Urinary bladder (tissue), 4 donors: ENCODE measurements around the gene KRT38. TPM values are rescaled to one million over a fixed set of nuclear protein-coding genes. Genes with fewer than 3 reads are reported as not detected.
A peak's percentile ranks its signal among the peaks of the same experiment; 100 is the strongest.

Source experiments
- DNase-seq: peaks from one replicate; pipeline ENCODE4 v3.0.0-alpha.2; 2015; ENCODE audit errors: extremely low spot score
- H3K27ac ChIP-seq: one replicate; pipeline ENCODE4 v1.5.1; 2013; ENCODE audit warnings: low read depth, mild to moderate bottlenecking, moderate library complexity
- H3K36me3 ChIP-seq: one replicate; pipeline ENCODE4 v1.6.1; 2013; ENCODE audit warnings: mild to moderate bottlenecking, moderate library complexity; ENCODE audit not compliant: insufficient read depth
- H3K4me1 ChIP-seq: one replicate; pipeline ENCODE4 v1.6.1; 2013; ENCODE audit warnings: mild to moderate bottlenecking, moderate library complexity; ENCODE audit not compliant: insufficient read depth
- H3K4me3 ChIP-seq: one replicate; pipeline ENCODE4 v1.5.1; 2013; ENCODE audit warnings: low read depth, low read length
- whole genome bisulfite sequencing: extraction: QIAGEN DNeasy Blood & Tissue Kit; methylation state at CpG from one replicate; pipeline ENCODE4 v1.1.7; 2013; 5-methylcytosine and 5-hydroxymethylcytosine counted together
- polyA plus RNA-seq: library from polyadenylated mRNA; stranded (reverse); fragments of 200-250 nt; gene quantifications from one replicate; pipeline ENCODE4 v1.2.3, GENCODE V29; 2013
- small RNA-seq: library from RNA; depleted of rRNA; stranded (forward); fragments of <200 nt; gene quantifications from one replicate; pipeline ENCODE3, GENCODE V24; 2014
- total RNA-seq: library from RNA; depleted of rRNA; stranded (reverse); fragments of >200 nt; gene quantifications from one replicate; pipeline ENCODE4 v1.2.3, GENCODE V29; 2014
- donor health status: healthy with polysubstance abuse.
- donor health status: healthy.

Gene KRT38
- total and polyA plus RNA-seq, 2 donors, result not detected

GRCh38 chr17:41393826-41394225 lies 47.0 kb downstream of the KRT38 start:
- no peak overlapping the region for H3K27ac ChIP-seq
- WGBS, result 88% methylated on average over 10 of the region's 10 CpGs

DNA sequence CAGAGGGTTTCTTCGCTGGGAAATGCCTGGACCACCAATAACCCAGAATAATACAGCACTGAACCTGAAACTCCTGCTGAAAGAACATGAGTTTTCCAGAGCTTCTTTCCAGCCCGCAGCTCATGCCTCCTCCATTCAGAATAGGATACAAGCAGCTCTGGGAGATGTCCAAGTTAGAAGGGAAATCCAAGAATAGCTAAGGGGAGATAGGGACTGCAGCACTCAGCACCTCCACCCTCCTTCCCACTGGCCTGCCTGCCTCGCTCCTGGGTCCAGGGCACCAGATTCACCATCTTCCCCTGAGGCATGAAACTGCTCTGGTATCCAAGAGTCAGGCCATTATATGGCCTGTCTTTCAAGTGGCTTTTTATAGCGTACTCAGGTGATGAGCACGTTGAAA lies 47.5 kb downstream of the KRT38 start:
- no peak for DNase-seq
- no peak overlapping the region for H3K4me3 ChIP-seq
- H3K36me3 ChIP-seq, result no peaks in the 10 kb centered on the region
- no peaks in the 10 kb centered on the region for H3K4me1 ChIP-seq
- no peak overlapping the region for H3K27ac ChIP-seq
- WGBS, result 48% methylated on average over 5 of the region's 5 CpGs

More at GRCh38 chr17:41393826-41394225, 47.0 kb downstream of the KRT38 start:
- DNase-seq, result no peak
- no peaks in the 10 kb centered on the region for H3K4me1 ChIP-seq
- H3K36me3 ChIP-seq, result no peaks in the 10 kb centered on the region
- H3K4me3 ChIP-seq, result no peak overlapping the region

DNA sequence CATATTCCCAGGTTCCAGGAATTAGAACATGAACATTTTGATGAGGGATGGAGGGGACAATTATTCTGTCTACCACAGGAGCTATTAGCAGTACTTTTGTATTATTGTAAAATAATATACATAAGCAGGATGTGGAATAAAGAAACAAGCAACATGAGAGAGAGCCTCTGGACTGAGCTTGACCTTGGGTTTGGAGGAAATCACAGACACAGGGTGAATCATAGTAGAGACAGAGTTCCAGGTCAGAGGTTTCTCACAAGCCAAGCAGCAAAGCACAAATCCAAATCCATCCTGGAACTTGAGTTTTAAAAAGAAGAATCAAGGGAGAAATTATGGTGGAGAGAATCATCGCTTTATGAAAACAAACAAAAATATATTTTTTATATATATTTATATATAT lies 48.5 kb downstream of the KRT38 start:
- no peaks in the 10 kb centered on the region for H3K4me1 ChIP-seq
- 95% methylated on average over 1 of the region's 1 CpG for WGBS
- H3K4me3 ChIP-seq, result no peak overlapping the region

GRCh38 chr17:41391535-41391934 lies 49.2 kb downstream of the KRT38 start:
- DNase-seq, result no peak
- no peaks in the 10 kb centered on the region for H3K4me1 ChIP-seq
- WGBS, result 54% methylated on average over 2 of the region's 2 CpGs
- H3K36me3 ChIP-seq, result no peaks in the 10 kb centered on the region
- H3K27ac ChIP-seq, result no peak overlapping the region
- H3K4me3 ChIP-seq, result no peak overlapping the region

More for the DNA sequence above, 48.5 kb downstream of the KRT38 start:
- no peaks in the 10 kb centered on the region for H3K36me3 ChIP-seq
- H3K27ac ChIP-seq, result no peak overlapping the region
- no peak for DNase-seq

DNA sequence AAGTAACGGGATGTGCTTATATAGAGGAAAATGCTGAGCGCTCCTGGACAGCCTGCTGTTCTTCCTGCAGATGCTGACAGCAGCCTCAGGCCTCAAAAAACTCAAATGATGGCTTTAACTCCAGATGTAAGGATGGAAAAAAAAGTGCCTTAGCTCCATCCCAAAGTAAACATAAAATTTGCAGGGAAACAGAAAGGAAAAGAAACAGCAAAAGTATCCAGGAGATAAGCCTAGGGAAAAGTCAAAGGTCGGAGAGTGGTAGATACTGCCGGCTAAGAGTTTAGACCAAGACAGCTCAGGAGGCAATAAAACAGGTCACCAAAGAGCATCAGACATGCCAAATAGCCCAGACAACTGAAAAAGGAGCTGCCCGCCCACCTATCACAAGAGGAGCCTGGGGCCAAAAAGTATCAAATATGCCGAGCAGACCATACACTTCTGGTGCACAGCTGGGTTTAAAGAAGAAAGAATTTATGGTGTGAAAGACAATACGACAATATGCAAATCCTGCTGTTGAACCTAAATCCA lies 50.3 kb downstream of the KRT38 start:
- H3K27ac ChIP-seq, result no peak overlapping the region
- no peaks in the 10 kb centered on the region for H3K36me3 ChIP-seq
- no peaks in the 10 kb centered on the region for H3K4me1 ChIP-seq
- 39% methylated on average over 7 of the region's 7 CpGs for WGBS
- DNase-seq, result no peak
- H3K4me3 ChIP-seq, result no peak overlapping the region

GRCh38 chr17:41387670-41388069 lies 53.1 kb downstream of the KRT38 start:
- Histone ChIP-seq H3K4me1 (no peaks in the 10 kb centered on the region), H3K4me3 (no peak overlapping the region), H3K27ac (no peak overlapping the region), H3K36me3 (no peaks in the 10 kb centered on the region)
- no peak for DNase-seq
- WGBS, result 61% methylated on average over 4 of the region's 4 CpGs

GRCh38 chr17:41386227-41386626 lies 54.6 kb downstream of the KRT38 start:
- H3K36me3 ChIP-seq, result no peaks in the 10 kb centered on the region
- no peaks in the 10 kb centered on the region for H3K4me1 ChIP-seq
- 96% methylated on average over 1 of the region's 1 CpG for WGBS
- DNase-seq, result no peak
- no peak overlapping the region for H3K27ac ChIP-seq
- no peak overlapping the region for H3K4me3 ChIP-seq

Small RNA genes within 50 kb of the gene (small RNA-seq; reads per million reads assigned to genes)
- gene RNU2-32P, result 0.30 reads per million, percentile 9 among the genes with 10 or more reads in this experiment

Other genes starting within 250 kb of the KRT38 start
- not detected for gene KRTAP9-2, start 214.3 kb downstream of the KRT38 start, total RNA-seq
- not detected for gene KRTAP9-2, start 214.3 kb downstream of the KRT38 start, polyA plus RNA-seq
- not detected for gene KRTAP9-3, start 208.5 kb downstream of the KRT38 start, total RNA-seq
- not detected for gene KRTAP9-3, start 208.5 kb downstream of the KRT38 start, polyA plus RNA-seq
- gene KRTAP9-8, start 203.0 kb downstream of the KRT38 start, total RNA-seq, result not detected
- not detected for gene KRTAP9-8, start 203.0 kb downstream of the KRT38 start, polyA plus RNA-seq
- gene KRTAP9-4, start 191.3 kb downstream of the KRT38 start, total RNA-seq, result not detected
- gene KRTAP9-4, start 191.3 kb downstream of the KRT38 start, polyA plus RNA-seq, result not detected
- gene KRTAP9-9, start 185.6 kb downstream of the KRT38 start, total RNA-seq, result not detected
- not detected for gene KRTAP9-9, start 185.6 kb downstream of the KRT38 start, polyA plus RNA-seq
- gene KRTAP9-6, start 175.6 kb downstream of the KRT38 start, total RNA-seq, result not detected
- not detected for gene KRTAP9-6, start 175.6 kb downstream of the KRT38 start, polyA plus RNA-seq
- gene KRTAP9-7, start 165.3 kb downstream of the KRT38 start, total RNA-seq, result not detected
- not detected for gene KRTAP9-7, start 165.3 kb downstream of the KRT38 start, polyA plus RNA-seq
- not detected for gene KRTAP29-1, start 138.1 kb downstream of the KRT38 start, total RNA-seq
- gene KRTAP29-1, start 138.1 kb downstream of the KRT38 start, polyA plus RNA-seq, result not detected
- not detected for gene KRTAP16-1, start 131.7 kb downstream of the KRT38 start, total RNA-seq
- gene KRTAP16-1, start 131.7 kb downstream of the KRT38 start, polyA plus RNA-seq, result not detected
- not detected for gene KRTAP17-1, start 125.3 kb downstream of the KRT38 start, total RNA-seq
- gene KRTAP17-1, start 125.3 kb downstream of the KRT38 start, polyA plus RNA-seq, result not detected
- not detected for gene KRT33A, start 90.2 kb downstream of the KRT38 start, total RNA-seq
- gene KRT33A, start 90.2 kb downstream of the KRT38 start, polyA plus RNA-seq, result not detected
- gene KRT33B, start 71.2 kb downstream of the KRT38 start, total RNA-seq, result not detected
- not detected for gene KRT33B, start 71.2 kb downstream of the KRT38 start, polyA plus RNA-seq
- gene KRT34, start 58.7 kb downstream of the KRT38 start, total RNA-seq, result not detected
- not detected for gene KRT34, start 58.7 kb downstream of the KRT38 start, polyA plus RNA-seq
- gene KRT31, start 43.4 kb downstream of the KRT38 start, total RNA-seq, result 0.16 TPM
- gene KRT31, start 43.4 kb downstream of the KRT38 start, polyA plus RNA-seq, result not detected
- gene KRT37, start 16.4 kb downstream of the KRT38 start, total RNA-seq, result not detected
- gene KRT37, start 16.4 kb downstream of the KRT38 start, polyA plus RNA-seq, result not detected
- gene KRT32, start 26.4 kb upstream of the KRT38 start, total RNA-seq, result not detected
- not detected for gene KRT32, start 26.4 kb upstream of the KRT38 start, polyA plus RNA-seq
- not detected for gene KRT35, start 40.2 kb upstream of the KRT38 start, total RNA-seq
- gene KRT35, start 40.2 kb upstream of the KRT38 start, polyA plus RNA-seq, result not detected
- not detected for gene KRT36, start 48.9 kb upstream of the KRT38 start, total RNA-seq
- not detected for gene KRT36, start 48.9 kb upstream of the KRT38 start, polyA plus RNA-seq
- gene KRT13, start 64.6 kb upstream of the KRT38 start, total RNA-seq, result 356 TPM
- 401 TPM for gene KRT13, start 64.6 kb upstream of the KRT38 start, polyA plus RNA-seq
- 4.7 TPM for gene KRT15, start 77.9 kb upstream of the KRT38 start, total RNA-seq
- 11.9 TPM for gene KRT15, start 77.9 kb upstream of the KRT38 start, polyA plus RNA-seq
- gene KRT19, start 87.3 kb upstream of the KRT38 start, total RNA-seq, result 299 TPM
- gene KRT19, start 87.3 kb upstream of the KRT38 start, polyA plus RNA-seq, result 418 TPM
- not detected for gene KRT9, start 131.1 kb upstream of the KRT38 start, total RNA-seq
- gene KRT9, start 131.1 kb upstream of the KRT38 start, polyA plus RNA-seq, result not detected
- not detected for gene KRT14, start 145.9 kb upstream of the KRT38 start, total RNA-seq
- 0.14 TPM for gene KRT14, start 145.9 kb upstream of the KRT38 start, polyA plus RNA-seq
- not detected for gene KRT16, start 171.8 kb upstream of the KRT38 start, total RNA-seq
- 0.20 TPM for gene KRT16, start 171.8 kb upstream of the KRT38 start, polyA plus RNA-seq
- 33.5 TPM for gene KRT17, start 183.6 kb upstream of the KRT38 start, total RNA-seq
- 72.1 TPM for gene KRT17, start 183.6 kb upstream of the KRT38 start, polyA plus RNA-seq
- gene EIF1, start 247.9 kb upstream of the KRT38 start, total RNA-seq, result 96.6 TPM
- gene EIF1, start 247.9 kb upstream of the KRT38 start, polyA plus RNA-seq, result 649 TPM